Measurements from ENCODE around the gene TEX35.

DNA sequence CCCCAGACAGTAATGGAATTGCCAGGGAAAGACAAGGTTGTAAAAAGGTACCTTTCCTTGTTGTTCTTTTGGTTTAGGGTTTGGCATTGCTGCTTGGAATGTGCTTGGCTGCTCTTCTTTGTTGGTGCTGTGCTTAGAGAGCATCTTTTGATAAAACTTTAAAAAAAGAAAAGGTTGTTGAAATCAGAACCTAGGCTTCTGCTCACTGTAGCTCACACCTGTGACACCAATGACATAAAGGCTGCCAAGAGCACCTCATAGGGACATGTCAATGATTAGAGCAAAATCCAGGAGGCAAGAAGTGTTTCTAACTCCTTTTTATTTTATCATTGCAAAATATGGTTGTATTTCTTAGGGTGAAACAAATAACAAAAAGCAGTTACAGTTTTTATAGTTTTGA is 45.1 kb upstream of the TEX35 start:
- no peak for TF ChIP-seq POLR2AphosphoS5 (IDR thresholded peaks at IDR 0.05; ENCODE audit: borderline replicate concordance, low read depth, low read length)
- no peak for TF ChIP-seq EZH2 (IDR thresholded peaks at IDR 0.05)
